ENCODE measurements around the gene GLYR1. TPM values are rescaled to one million over a fixed set of nuclear protein-coding genes. Genes with fewer than 3 reads are reported as not detected.

The GLYR1 gene
- total RNA-seq, 4 donors from 2014 or later, result 44.4 to 56.0 (median 52.0) TPM

- no peak for DNase-seq (ENCODE audit: low spot score)
- no peak for ATAC-seq (ENCODE audit: low FRiP score)
- TF ChIP-seq, protein P1, sequence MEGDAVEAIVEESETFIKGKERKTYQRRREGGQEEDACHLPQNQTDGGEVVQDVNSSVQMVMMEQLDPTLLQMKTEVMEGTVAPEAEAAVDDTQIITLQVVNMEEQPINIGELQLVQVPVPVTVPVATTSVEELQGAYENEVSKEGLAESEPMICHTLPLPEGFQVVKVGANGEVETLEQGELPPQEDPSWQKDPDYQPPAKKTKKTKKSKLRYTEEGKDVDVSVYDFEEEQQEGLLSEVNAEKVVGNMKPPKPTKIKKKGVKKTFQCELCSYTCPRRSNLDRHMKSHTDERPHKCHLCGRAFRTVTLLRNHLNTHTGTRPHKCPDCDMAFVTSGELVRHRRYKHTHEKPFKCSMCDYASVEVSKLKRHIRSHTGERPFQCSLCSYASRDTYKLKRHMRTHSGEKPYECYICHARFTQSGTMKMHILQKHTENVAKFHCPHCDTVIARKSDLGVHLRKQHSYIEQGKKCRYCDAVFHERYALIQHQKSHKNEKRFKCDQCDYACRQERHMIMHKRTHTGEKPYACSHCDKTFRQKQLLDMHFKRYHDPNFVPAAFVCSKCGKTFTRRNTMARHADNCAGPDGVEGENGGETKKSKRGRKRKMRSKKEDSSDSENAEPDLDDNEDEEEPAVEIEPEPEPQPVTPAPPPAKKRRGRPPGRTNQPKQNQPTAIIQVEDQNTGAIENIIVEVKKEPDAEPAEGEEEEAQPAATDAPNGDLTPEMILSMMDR (IDR thresholded peaks at IDR 0.05), result no peak
These were observed 63.7 kb downstream of the GLYR1 start for GRCh38 chr16:4783251-4783950.

- no peak for ATAC-seq (ENCODE audit: low FRiP score)
- no peak for DNase-seq (ENCODE audit: low spot score)
- TF ChIP-seq, protein P1 (IDR thresholded peaks at IDR 0.05), result no peak
These were observed 66.9 kb downstream of the GLYR1 start for GRCh38 chr16:4780235-4780634.

- DNase-seq (ENCODE audit: low spot score) (no peak), ATAC-seq (ENCODE audit: low FRiP score) (no peak)
- TF ChIP-seq, protein P1 (IDR thresholded peaks at IDR 0.05), result no peak
These were observed 69.1 kb downstream of the GLYR1 start for GRCh38 chr16:4778050-4778392.

GRCh38 chr16:4777339-4778049, 69.6 kb downstream of the GLYR1 start:
- DNase-seq (ENCODE audit: low spot score) (no peak), ATAC-seq (ENCODE audit: low FRiP score) (no peak)
- TF ChIP-seq, protein P1 (IDR thresholded peaks at IDR 0.05), result no peak

DNA sequence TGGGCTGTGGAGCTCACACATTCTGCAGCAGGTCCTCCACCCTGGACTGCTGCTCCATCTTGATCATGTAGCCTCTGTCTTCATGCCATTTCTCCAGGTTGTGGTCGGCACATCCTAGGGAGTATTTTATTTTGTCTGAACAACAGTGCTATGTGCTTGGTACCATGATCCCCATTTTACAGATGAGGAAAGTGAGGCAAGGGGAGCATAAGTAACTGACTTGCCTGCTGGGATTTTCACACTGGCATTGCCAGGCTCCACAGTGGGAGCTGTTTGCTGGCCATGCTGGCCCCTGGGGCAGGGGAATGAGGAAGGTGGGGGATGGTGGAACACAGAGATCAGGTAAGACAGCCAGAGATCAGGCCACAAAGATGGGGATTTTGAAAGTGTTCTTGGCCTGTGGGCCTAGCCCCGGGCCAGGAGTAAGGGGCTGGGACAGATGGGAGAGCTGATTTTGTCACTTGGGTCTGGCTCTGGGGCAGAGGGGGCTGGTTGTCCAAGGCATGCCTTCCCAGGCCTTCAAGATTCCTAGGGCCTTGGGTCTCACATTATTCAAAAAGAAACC, 70.9 kb downstream of the GLYR1 start:
- ATAC-seq (ENCODE audit: low FRiP score) (no peak), DNase-seq (ENCODE audit: low spot score) (no peak)
- TF ChIP-seq, protein P1 (IDR thresholded peaks at IDR 0.05), result no peak

DNA sequence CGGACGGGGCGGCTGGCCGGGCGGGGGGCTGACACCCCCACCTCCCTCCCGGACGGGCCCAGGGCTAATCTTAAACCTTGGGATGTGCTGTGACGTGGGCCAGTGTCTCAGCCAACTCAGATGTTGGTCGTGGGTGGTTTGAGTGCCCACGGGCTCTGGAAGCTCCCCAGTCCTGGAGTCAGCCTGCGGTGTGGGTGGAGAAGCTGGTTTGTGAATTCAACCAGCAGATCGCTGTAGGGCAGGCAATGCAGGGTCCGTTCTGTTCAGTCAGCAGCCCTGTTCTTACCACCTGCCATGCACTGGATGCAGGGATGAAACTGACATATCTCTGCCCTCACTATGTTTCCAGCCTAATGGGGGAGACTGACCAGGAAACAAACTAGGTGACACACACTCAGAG, 72.1 kb downstream of the GLYR1 start:
- TF ChIP-seq, protein P1 (IDR thresholded peaks at IDR 0.05), result no peak
- DNase-seq (ENCODE audit: low spot score) (no peak), ATAC-seq (ENCODE audit: low FRiP score) (no peak)
